ENCODE measurements around the gene NPC1L1.
"Not testable (repeated sequence)": the region's sequence is repeated elsewhere in the genome, so short reads cannot be mapped to it uniquely, and the experiment has no call there.

Gene NPC1L1

GRCh38 chr7:44534501-44534900 is 6.6 kb downstream of the NPC1L1 start:
- DNase-seq = peak; percentile 46

- DNase-seq = no peak
Measured at GRCh38 chr7:44534087-44534486, 7.0 kb downstream of the NPC1L1 start.

- no peak for DNase-seq
Measured at GRCh38 chr7:44533301-44534055, 7.7 kb downstream of the NPC1L1 start.

GRCh38 chr7:44531421-44532380 is 9.4 kb downstream of the NPC1L1 start:
- DNase-seq = no peak

GRCh38 chr7:44530990-44531389 is 10.1 kb downstream of the NPC1L1 start:
- no peak for DNase-seq

- no peak for DNase-seq
Measured at GRCh38 chr7:44524811-44525388, 16.2 kb downstream of the NPC1L1 start.

- no peak for DNase-seq
Measured at GRCh38 chr7:44522315-44522714, 18.8 kb downstream of the NPC1L1 start.

- no peak for DNase-seq
Measured at GRCh38 chr7:44521347-44522095, 19.6 kb downstream of the NPC1L1 start.

GRCh38 chr7:44520574-44520973 is 20.6 kb downstream of the NPC1L1 start:
- DNase-seq = no peak

- DNase-seq = no peak
Measured at GRCh38 chr7:44519546-44519945, 21.6 kb downstream of the NPC1L1 start.

GRCh38 chr7:44518761-44519160 is 22.4 kb downstream of the NPC1L1 start:
- no peak for DNase-seq

GRCh38 chr7:44517175-44517574 is 24.0 kb downstream of the NPC1L1 start:
- no peak for DNase-seq

GRCh38 chr7:44515590-44516268 is 25.4 kb downstream of the NPC1L1 start:
- no peak for DNase-seq

GRCh38 chr7:44512736-44513135 is 28.4 kb downstream of the NPC1L1 start:
- no peak for DNase-seq

- DNase-seq = no peak
Measured at GRCh38 chr7:44511863-44512468, 29.2 kb downstream of the NPC1L1 start.

- no peak for DNase-seq
Measured at GRCh38 chr7:44511236-44511635, 29.9 kb downstream of the NPC1L1 start.

- peak; percentile 53 for DNase-seq
Measured at GRCh38 chr7:44508328-44509030, 32.7 kb downstream of the NPC1L1 start.

- DNase-seq = not testable (repeated sequence)
Measured at GRCh38 chr7:44506592-44507288, 34.4 kb downstream of the NPC1L1 start.

- no peak for DNase-seq
Measured at GRCh38 chr7:44505595-44505994, 35.5 kb downstream of the NPC1L1 start.

- DNase-seq = no peak
Measured at GRCh38 chr7:44498230-44498954, 42.7 kb downstream of the NPC1L1 start.
